ENCODE results near the gene GALNT13. TPM values are rescaled to one million over a fixed set of nuclear protein-coding genes. Genes with fewer than 3 reads are reported as not detected.
A peak's percentile ranks its signal among the peaks of the same experiment; 100 is the strongest.
"Not testable (repeated sequence)": the region's sequence is repeated elsewhere in the genome, so short reads cannot be mapped to it uniquely, and the experiment has no call there.

The GALNT13 gene
- total RNA-seq, 1 donor from 2014 or later, result 28.4 TPM

- DNase-seq, result no peak
Measured at GRCh38 chr2:154427453-154427852, 555.7 kb downstream of the GALNT13 start.

- DNase-seq, result no peak
Measured at GRCh38 chr2:154428022-154428421, 556.3 kb downstream of the GALNT13 start.

- DNase-seq, result no peak
Measured at GRCh38 chr2:154433010-154433409, 561.3 kb downstream of the GALNT13 start.

GRCh38 chr2:154437104-154437503 is 565.4 kb downstream of the GALNT13 start:
- no peak for DNase-seq

- DNase-seq, result no peak
Measured at GRCh38 chr2:154439156-154439555, 567.4 kb downstream of the GALNT13 start.

- DNase-seq, result no peak
Measured at GRCh38 chr2:154443919-154444318, 572.2 kb downstream of the GALNT13 start.

- DNase-seq, result no peak
Measured at GRCh38 chr2:154446324-154446723, 574.6 kb downstream of the GALNT13 start.

- DNase-seq, result no peak
Measured at GRCh38 chr2:154447727-154448418, 576.2 kb downstream of the GALNT13 start.

- no peak for DNase-seq
Measured at GRCh38 chr2:154449951-154450658, 578.4 kb downstream of the GALNT13 start.

- no peak for DNase-seq
Measured at GRCh38 chr2:154452471-154452870, 580.7 kb downstream of the GALNT13 start.

GRCh38 chr2:154452906-154453493 is 581.3 kb downstream of the GALNT13 start:
- no peak for DNase-seq

GRCh38 chr2:154455166-154455565 is 583.4 kb downstream of the GALNT13 start:
- no peak for DNase-seq

- DNase-seq, result no peak
Measured at GRCh38 chr2:154455866-154456265, 584.1 kb downstream of the GALNT13 start.

GRCh38 chr2:154457286-154457685 is 585.6 kb downstream of the GALNT13 start:
- peak; percentile 1 for DNase-seq

GRCh38 chr2:154459286-154459685 is 587.6 kb downstream of the GALNT13 start:
- no peak for DNase-seq

- DNase-seq, result no peak
Measured at GRCh38 chr2:154462634-154463033, 590.9 kb downstream of the GALNT13 start.

GRCh38 chr2:154466226-154466625 is 594.5 kb downstream of the GALNT13 start:
- no peak for DNase-seq

GRCh38 chr2:154470376-154470775 is 598.7 kb downstream of the GALNT13 start:
- DNase-seq, result no peak

GRCh38 chr2:154471492-154471891 is 599.8 kb downstream of the GALNT13 start:
- DNase-seq, result not testable (repeated sequence)

- DNase-seq, result no peak
Measured at GRCh38 chr2:154477319-154477718, 605.6 kb downstream of the GALNT13 start.

- DNase-seq, result no peak
Measured at GRCh38 chr2:154480521-154480920, 608.8 kb downstream of the GALNT13 start.

GRCh38 chr2:154481336-154481735 is 609.6 kb downstream of the GALNT13 start:
- DNase-seq, result no peak

GRCh38 chr2:154484338-154485099 is 612.8 kb downstream of the GALNT13 start:
- DNase-seq, result no peak
